RWPE2 (cell line): ENCODE results near the gene TERT.
"Not testable (repeated sequence)": the region's sequence is repeated elsewhere in the genome, so short reads cannot be mapped to it uniquely, and the experiment has no call there.

Experiments
- ATAC-seq: fragments of 200-7000 bp; cut with Tn5 transposase; 3 replicates; pipeline ENCODE4 v1.9.1; 2021; ENCODE audit warnings: low read depth
- DNase-seq: peaks from one replicate; pipeline ENCODE4 v3.0.0-alpha.2; 2020; ENCODE audit warnings: low spot score
- H3K27ac ChIP-seq: fragments of 450-650 bp; 2 replicates; pipeline ENCODE4 v1.5.1; 2017; ENCODE audit warnings: mild to moderate bottlenecking; ENCODE audit not compliant: poor library complexity, severe bottlenecking
- H3K27me3 ChIP-seq: fragments of 250-450 bp; sonication (Bioruptor Pico); 2 replicates; pipeline ENCODE4 v1.5.1; 2021; ENCODE audit warnings: mild to moderate bottlenecking, moderate library complexity; ENCODE audit not compliant: insufficient read depth, poor library complexity, severe bottlenecking
- H3K36me3 ChIP-seq: fragments of 250-450 bp; sonication (Bioruptor Pico); 2 replicates; pipeline ENCODE4 v1.5.1; 2020; ENCODE audit warnings: low read depth, mild to moderate bottlenecking, moderate library complexity
- H3K4me1 ChIP-seq: fragments of 250-450 bp; sonication (Bioruptor Pico); 2 replicates; pipeline ENCODE4 v1.5.1; 2021; ENCODE audit warnings: mild to moderate bottlenecking, moderate library complexity; ENCODE audit not compliant: insufficient read depth, poor library complexity, severe bottlenecking
- H3K4me3 ChIP-seq: fragments of 250-450 bp; sonication (Bioruptor Pico); 2 replicates; pipeline ENCODE4 v1.5.1; 2021; ENCODE audit warnings: mild to moderate bottlenecking, moderate library complexity; ENCODE audit not compliant: severe bottlenecking
- H3K9me3 ChIP-seq: fragments of 250-450 bp; sonication (Bioruptor Pico); 2 replicates; pipeline ENCODE4 v1.5.1; 2021; ENCODE audit warnings: mild to moderate bottlenecking, moderate library complexity; ENCODE audit not compliant: severe bottlenecking
- TF ChIP-seq, protein P1 (sequence below): fragments of 450-650 bp; IDR thresholded peaks from one replicate; pipeline ENCODE4 v1.5.1; 2017; ENCODE audit warnings: mild to moderate bottlenecking, moderate library complexity; ENCODE audit not compliant: poor library complexity, severe bottlenecking

TERT gene

DNA sequence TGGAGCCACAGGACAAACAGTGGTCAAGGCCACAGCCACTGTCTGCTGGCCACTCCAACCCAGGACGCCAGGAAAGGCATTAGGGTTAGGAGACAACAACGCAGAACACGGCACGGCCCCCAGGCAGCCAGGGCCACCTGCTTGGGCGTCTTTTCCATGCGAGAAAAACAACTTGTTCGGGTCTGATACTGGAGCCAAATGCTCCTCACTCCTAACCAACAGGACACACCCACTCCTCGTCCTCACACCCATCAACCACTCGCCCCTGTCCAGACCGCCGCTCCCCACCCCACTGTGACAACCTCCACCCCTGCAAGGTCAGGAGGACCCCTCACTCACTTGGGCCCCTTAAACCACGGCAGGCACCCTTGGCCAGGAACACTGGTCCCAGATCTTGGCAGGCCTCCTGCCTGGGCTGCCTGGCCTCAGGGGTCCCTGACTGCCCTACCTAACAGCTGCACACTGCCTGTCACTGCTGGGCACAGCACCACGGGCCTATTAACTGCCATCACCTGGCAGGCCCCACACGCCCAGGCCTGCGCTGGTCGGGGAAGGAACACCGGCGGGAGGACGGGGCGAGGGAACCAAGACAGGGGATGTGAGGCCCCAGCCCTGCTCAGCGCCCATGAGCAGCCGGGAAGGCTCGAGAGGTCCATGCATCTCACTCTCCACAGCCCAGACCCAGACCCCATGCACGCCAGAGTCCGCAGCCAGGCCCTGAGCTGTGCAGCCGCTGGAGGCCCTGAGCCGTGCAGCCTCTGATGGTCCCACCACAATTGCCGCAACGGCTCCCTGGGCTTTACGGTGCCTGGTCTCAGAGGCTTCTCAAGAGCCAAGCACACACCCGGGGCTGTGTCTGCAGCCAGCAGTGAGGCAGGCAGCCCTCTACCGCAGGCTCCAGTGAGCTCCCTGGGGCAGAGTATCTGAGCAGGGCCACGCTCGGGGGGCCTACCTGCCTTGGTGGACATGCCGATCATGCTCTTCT is 36.3 kb upstream of the TERT start:
- no peaks in the 10 kb centered on the region for H3K27me3 ChIP-seq
- TF ChIP-seq, protein P1, sequence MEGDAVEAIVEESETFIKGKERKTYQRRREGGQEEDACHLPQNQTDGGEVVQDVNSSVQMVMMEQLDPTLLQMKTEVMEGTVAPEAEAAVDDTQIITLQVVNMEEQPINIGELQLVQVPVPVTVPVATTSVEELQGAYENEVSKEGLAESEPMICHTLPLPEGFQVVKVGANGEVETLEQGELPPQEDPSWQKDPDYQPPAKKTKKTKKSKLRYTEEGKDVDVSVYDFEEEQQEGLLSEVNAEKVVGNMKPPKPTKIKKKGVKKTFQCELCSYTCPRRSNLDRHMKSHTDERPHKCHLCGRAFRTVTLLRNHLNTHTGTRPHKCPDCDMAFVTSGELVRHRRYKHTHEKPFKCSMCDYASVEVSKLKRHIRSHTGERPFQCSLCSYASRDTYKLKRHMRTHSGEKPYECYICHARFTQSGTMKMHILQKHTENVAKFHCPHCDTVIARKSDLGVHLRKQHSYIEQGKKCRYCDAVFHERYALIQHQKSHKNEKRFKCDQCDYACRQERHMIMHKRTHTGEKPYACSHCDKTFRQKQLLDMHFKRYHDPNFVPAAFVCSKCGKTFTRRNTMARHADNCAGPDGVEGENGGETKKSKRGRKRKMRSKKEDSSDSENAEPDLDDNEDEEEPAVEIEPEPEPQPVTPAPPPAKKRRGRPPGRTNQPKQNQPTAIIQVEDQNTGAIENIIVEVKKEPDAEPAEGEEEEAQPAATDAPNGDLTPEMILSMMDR: no peak
- peaks cover 50% of the 10 kb centered on the region for H3K36me3 ChIP-seq
- H3K4me1 ChIP-seq: peaks cover 31% of the 10 kb centered on the region
- no peak overlapping the region for H3K4me3 ChIP-seq
- no peaks in the 10 kb centered on the region for H3K9me3 ChIP-seq
- H3K27ac ChIP-seq: peak overlapping the region; percentile 100
- DNase-seq (no peak), ATAC-seq (peak; percentile 21)

DNA sequence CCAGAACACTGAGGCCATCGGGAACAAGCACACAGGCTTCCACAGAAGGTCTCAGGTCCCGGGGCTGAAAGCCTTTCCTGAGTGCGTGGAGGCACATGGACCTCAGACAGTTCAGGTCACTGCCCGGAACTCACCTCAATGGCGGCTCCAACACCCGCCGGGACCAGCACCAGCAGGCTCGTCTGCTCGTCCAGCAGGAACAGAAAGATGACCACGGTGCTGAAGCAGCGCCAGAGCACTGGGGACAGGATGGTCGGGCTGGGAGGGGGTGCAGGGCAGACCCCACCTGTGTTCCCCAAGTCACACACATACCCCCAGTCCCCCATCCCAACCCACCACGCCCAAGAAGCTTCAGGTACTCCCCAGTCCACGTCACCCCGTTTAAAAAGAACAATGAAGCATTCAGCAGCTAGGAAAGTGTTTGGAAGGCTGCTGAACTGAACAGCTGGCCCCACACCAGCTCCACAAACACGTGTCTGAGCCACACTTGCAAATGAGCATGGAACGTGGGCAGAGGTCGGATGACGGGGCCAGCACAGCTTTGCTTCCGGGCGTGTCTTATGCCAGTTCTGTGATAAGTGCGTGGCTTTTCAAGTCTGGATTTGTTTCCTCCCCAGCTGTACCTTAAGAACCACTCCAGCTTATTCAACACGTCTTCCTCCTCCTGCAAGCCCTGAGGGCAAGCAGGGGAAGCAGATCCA is 35.4 kb upstream of the TERT start:
- DNase-seq (peak; percentile 97), ATAC-seq (peak; percentile 90)
- TF ChIP-seq, protein P1: no peak
- Histone ChIP-seq H3K4me1 (peaks cover 38% of the 10 kb centered on the region), H3K36me3 (peaks cover 49% of the 10 kb centered on the region), H3K27ac (peak overlapping the region; percentile 100), H3K4me3 (no peak overlapping the region), H3K27me3 (no peaks in the 10 kb centered on the region), H3K9me3 (no peaks in the 10 kb centered on the region)

DNA sequence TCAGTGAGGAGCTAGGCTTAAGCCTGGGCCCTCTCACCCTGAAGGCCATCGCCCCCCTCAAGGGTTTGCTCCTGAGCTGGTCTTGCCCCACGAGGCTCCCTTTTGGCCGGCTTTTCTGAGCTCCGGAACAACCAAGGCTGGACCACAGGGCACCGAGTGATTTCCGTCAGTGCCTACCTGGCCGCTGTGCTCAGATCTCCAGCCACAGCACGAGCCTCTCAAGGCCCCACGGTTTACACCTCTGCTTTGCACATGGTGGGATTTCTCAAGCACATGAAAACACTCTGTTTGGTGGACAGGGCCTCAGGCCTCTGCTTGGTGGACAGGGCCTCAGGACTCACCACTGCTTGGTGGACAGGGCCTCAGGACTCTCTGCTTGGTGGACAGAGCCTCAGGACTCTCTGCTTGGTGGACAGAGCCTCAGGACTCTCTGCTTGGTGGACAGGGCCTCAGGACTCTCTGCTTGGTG is 34.3 kb upstream of the TERT start:
- H3K27ac ChIP-seq: peak overlapping the region; percentile 100
- H3K4me1 ChIP-seq: peaks cover 44% of the 10 kb centered on the region
- TF ChIP-seq, protein P1: no peak
- DNase-seq (no peak), ATAC-seq (no peak)
- no peaks in the 10 kb centered on the region for H3K9me3 ChIP-seq
- no peak overlapping the region for H3K4me3 ChIP-seq
- no peaks in the 10 kb centered on the region for H3K27me3 ChIP-seq
- peaks cover 50% of the 10 kb centered on the region for H3K36me3 ChIP-seq

DNA sequence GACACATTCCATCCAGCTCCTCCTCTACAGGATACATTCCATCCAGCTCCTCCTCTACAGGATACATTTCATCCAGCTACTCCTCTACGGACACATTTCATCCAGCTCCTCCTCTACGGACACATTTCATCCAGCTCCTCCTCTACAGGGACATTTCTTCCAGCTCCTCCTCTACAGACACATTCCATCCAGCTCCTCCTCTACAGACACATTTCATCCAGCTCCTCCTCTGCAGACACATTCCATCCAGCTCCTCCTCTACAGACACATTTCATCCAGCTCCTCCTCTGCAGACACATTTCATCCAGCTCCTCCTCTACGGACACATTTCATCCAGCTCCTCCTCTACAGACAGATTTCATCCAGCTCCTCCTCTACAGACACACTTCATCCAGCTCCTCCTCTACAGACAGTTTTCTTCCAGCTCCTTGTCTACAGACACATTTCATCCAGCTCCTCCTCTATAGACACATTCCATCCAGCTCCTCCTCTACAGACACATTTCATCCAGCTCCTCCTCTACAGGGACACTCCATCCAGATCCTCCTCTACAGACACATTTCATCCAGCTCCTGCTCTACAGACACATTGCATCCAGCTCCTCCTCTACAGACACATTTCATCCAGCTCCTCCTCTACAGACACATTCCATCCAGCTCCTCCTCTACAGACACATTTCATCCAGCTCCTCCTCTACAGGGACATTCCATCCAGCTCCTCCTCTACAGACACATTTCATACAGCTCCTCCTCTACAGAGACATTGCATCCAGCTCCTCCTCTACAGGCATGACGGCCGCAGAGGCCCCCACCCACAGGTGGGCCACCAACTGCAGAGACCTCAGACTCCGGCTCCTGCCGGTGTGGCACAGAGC is 33.6 kb upstream of the TERT start:
- peak; percentile 59 for DNase-seq
- H3K4me3 ChIP-seq, ATAC-seq, H3K9me3 ChIP-seq, H3K27me3 ChIP-seq: not testable (repeated sequence)
- Histone ChIP-seq H3K4me1 (peaks cover 44% of the 10 kb centered on the region), H3K36me3 (peaks cover 52% of the 10 kb centered on the region), H3K27ac (peak overlapping the region; percentile 100)

DNA sequence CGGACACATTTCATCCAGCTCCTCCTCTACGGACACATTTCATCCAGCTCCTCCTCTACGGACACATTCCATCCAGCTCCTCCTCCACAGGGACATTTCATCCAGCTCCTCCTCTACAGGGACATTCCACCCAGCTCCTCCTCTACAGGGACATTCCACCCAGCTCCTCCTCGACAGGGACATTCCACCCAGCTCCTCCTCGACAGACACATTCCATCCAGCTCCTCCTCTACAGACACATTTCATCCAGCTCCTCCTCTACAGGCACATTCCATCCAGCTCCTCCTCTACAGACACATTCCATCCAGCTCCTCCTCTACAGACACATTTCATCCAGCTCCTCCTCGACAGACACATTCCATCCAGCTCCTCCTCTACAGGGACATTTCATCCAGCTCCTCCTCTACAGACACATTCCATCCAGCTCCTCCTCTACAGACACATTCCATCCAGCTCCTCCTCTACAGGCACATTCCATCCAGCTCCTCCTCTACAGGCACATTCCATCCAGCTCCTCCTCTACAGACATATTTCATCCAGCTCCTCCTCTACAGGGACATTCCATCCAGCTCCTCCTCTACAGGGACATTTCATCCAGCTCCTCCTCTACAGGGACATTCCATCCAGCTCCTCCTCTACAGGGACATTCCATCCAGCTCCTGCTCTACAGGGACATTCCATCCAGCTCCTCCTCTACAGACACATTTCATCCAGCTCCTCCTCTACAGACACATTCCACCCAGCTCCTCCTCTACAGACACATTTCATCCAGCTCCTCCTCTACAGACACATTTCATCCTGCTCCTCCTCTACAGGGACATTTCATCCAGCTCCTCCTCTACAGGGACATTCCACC is 32.3 kb upstream of the TERT start:
- not testable (repeated sequence) for ATAC-seq, H3K27me3 ChIP-seq, H3K9me3 ChIP-seq, H3K4me3 ChIP-seq
- DNase-seq: peak; percentile 76
- Histone ChIP-seq H3K36me3 (peaks cover 56% of the 10 kb centered on the region), H3K4me1 (peaks cover 44% of the 10 kb centered on the region), H3K27ac (peak overlapping the region; percentile 100)

DNA sequence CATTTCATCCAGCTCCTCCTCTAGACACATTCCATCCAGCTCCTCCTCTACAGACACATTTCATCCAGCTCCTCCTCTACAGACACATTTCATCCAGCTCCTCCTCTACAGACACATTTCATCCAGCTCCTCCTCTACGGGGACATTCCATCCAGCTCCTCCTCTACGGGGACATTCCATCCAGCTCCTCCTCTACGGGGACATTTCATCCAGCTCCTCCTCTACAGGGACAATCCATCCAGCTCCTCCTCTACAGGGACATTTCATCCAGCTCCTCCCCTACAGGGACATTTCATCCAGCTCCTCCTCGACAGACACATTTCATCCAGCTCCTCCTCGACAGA is 31.6 kb upstream of the TERT start:
- not testable (repeated sequence) for H3K4me3 ChIP-seq, DNase-seq, ATAC-seq, H3K27me3 ChIP-seq, H3K9me3 ChIP-seq
- H3K36me3 ChIP-seq: peaks cover 56% of the 10 kb centered on the region
- H3K27ac ChIP-seq: peak overlapping the region; percentile 100
- peaks cover 40% of the 10 kb centered on the region for H3K4me1 ChIP-seq
